ENCODE data around the gene PCGF3. TPM values are rescaled to one million over a fixed set of nuclear protein-coding genes. Genes with fewer than 3 reads are reported as not detected.

PCGF3 gene
- total and polyA plus RNA-seq, 7 experiments from 2014 or later, result 3.8 to 66.8 (median 36.2) TPM

GRCh38 chr4:795726-796119, 90.1 kb downstream of the PCGF3 start:
- intact Hi-C loops (cut with micrococcal nuclease), result no loop called here
- Mint-ChIP-seq H3K4me3 (peak overlapping the region in 4 of 10 donors; percentile 25 to 65 (median 42)), H3K36me3 (peaks cover 0 to 3% (median 0%) of the 10 kb centered on the region in 5 donors), H3K9me3 (no peaks in the 10 kb centered on the region), H3K27me3 (peaks cover 31 to 44% (median 36%) of the 10 kb centered on the region in 5 donors), H3K4me1 (peaks cover 18 to 37% (median 23%) of the 10 kb centered on the region in 7 donors), H3K27ac (no peak overlapping the region)
- CTCF ChIA-PET, result no interaction called here
- POLR2A ChIA-PET, result interaction anchor here (1.2 kb wide), 1 partner anchor 13 kb away, joined by 3 read pairs; no protein-coding TSS in a partner anchor
- ATAC-seq (no peak), DNase-seq (no peak)
- no peak overlapping the region for H3K4me3 ChIP-seq (ENCODE audit: low read length)
- H3K4me1 ChIP-seq (ENCODE audit: control insufficient read depth in 2 of 2, insufficient read depth in 2 of 2, low read length in 2 of 2), result peaks cover 11 to 19% of the 10 kb centered on the region in 2 donors
- H3K36me3 ChIP-seq (ENCODE audit: control insufficient read depth in 2 of 3, insufficient read depth in 3 of 3, low read length in 3 of 3), result no peaks in the 10 kb centered on the region
- no peaks in the 10 kb centered on the region for H3K9me3 ChIP-seq (ENCODE audit: control insufficient read depth in 2 of 3, low read length in 3 of 3)
- no peak overlapping the region for H3K27ac ChIP-seq (ENCODE audit: low read depth, low read length)
- peaks cover 5 to 18% of the 10 kb centered on the region in 2 donors for H3K27me3 ChIP-seq (ENCODE audit: control insufficient read depth in 2 of 2, insufficient read depth in 2 of 2, low read length in 2 of 2)

DNA sequence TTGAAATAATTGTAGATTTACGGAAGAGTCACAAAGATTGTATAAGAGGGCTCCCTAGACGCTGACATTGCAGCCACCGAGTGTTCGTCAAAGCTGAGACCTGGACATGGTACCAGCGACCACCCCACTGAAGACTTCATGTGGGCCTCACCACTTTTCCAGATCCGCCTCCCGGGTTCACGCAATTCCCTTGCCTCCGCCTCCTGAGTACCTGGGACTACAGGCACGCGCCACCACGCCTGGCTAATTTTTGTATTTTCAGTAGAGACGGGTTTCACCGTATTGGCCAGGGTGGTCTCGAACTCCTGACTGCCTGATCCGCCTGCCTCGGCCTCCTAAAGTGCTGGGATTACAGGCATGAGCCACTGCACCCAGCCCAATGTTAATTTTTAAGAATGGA, 90.6 kb downstream of the PCGF3 start:
- H3K27me3 Mint-ChIP-seq, result peaks cover 31 to 42% (median 33%) of the 10 kb centered on the region in 5 donors

GRCh38 chr4:797066-797465, 91.4 kb downstream of the PCGF3 start:
- peaks cover 0 to 4% (median 0%) of the 10 kb centered on the region in 3 experiments for H3K9me3 ChIP-seq (ENCODE audit: control insufficient read depth in 2 of 3, low read length in 3 of 3)
- no peak overlapping the region for H3K27ac ChIP-seq (ENCODE audit: low read depth, low read length)
- no peak for ATAC-seq
- peaks cover 18 to 40% (median 23%) of the 10 kb centered on the region in 7 donors for H3K4me1 Mint-ChIP-seq
- peaks cover 0 to 3% (median 0%) of the 10 kb centered on the region in 5 donors for H3K36me3 Mint-ChIP-seq
- H3K27me3 ChIP-seq (ENCODE audit: control insufficient read depth in 2 of 2, insufficient read depth in 2 of 2, low read length in 2 of 2), result peaks cover 5 to 18% of the 10 kb centered on the region in 2 donors
- H3K36me3 ChIP-seq (ENCODE audit: control insufficient read depth in 2 of 3, insufficient read depth in 3 of 3, low read length in 3 of 3), result no peaks in the 10 kb centered on the region
- ChIA-PET CTCF (no interaction called here), POLR2A (interaction anchor here (0.8 kb wide), 1 partner anchor 26 kb away, joined by 6 read pairs; no protein-coding TSS in a partner anchor)
- peaks cover 11 to 19% of the 10 kb centered on the region in 2 donors for H3K4me1 ChIP-seq (ENCODE audit: control insufficient read depth in 2 of 2, insufficient read depth in 2 of 2, low read length in 2 of 2)
- no peak overlapping the region for H3K4me3 Mint-ChIP-seq
- peaks cover 0 to 9% (median 0%) of the 10 kb centered on the region in 11 donors for H3K9me3 Mint-ChIP-seq
- H3K27ac Mint-ChIP-seq, result no peak overlapping the region
- H3K4me3 ChIP-seq (ENCODE audit: low read length), result no peak overlapping the region
- H3K27me3 Mint-ChIP-seq, result peaks cover 31 to 44% (median 33%) of the 10 kb centered on the region in 5 donors
- no peak for DNase-seq
- intact Hi-C loops (cut with micrococcal nuclease), result no loop called here

More for the DNA sequence above, 90.6 kb downstream of the PCGF3 start:
- peaks cover 0 to 3% (median 0%) of the 10 kb centered on the region in 5 donors for H3K36me3 Mint-ChIP-seq
- Histone ChIP-seq H3K9me3 (ENCODE audit: control insufficient read depth in 2 of 3, low read length in 3 of 3) (no peaks in the 10 kb centered on the region), H3K27me3 (ENCODE audit: control insufficient read depth in 2 of 2, insufficient read depth in 2 of 2, low read length in 2 of 2) (peaks cover 5 to 18% of the 10 kb centered on the region in 2 donors), H3K27ac (ENCODE audit: low read depth, low read length) (no peak overlapping the region), H3K4me1 (ENCODE audit: control insufficient read depth in 2 of 2, insufficient read depth in 2 of 2, low read length in 2 of 2) (peaks cover 11 to 19% of the 10 kb centered on the region in 2 donors), H3K36me3 (ENCODE audit: control insufficient read depth in 2 of 3, insufficient read depth in 3 of 3, low read length in 3 of 3) (no peaks in the 10 kb centered on the region), H3K4me3 (ENCODE audit: low read length) (no peak overlapping the region)
- no peak overlapping the region for H3K27ac Mint-ChIP-seq
- CTCF ChIA-PET, result no interaction called here
- ATAC-seq (no peak), DNase-seq (no peak)
- peaks cover 18 to 37% (median 23%) of the 10 kb centered on the region in 7 donors for H3K4me1 Mint-ChIP-seq
- POLR2A ChIA-PET, result interaction anchor here (0.8 kb wide), 1 partner anchor 27 kb away, joined by 6 read pairs; no protein-coding TSS in a partner anchor
- intact Hi-C loops (cut with micrococcal nuclease), result no loop called here
- H3K9me3 Mint-ChIP-seq, result peaks cover 0 to under 1% (median 0%) of the 10 kb centered on the region in 11 donors
- H3K4me3 Mint-ChIP-seq, result peak overlapping the region in 2 of 10 donors; percentile 44 to 65

GRCh38 chr4:801436-802124, 95.9 kb downstream of the PCGF3 start:
- Histone ChIP-seq H3K36me3 (ENCODE audit: control insufficient read depth in 2 of 3, insufficient read depth in 3 of 3, low read length in 3 of 3) (no peaks in the 10 kb centered on the region), H3K27ac (ENCODE audit: low read depth, low read length) (no peak overlapping the region), H3K27me3 (ENCODE audit: control insufficient read depth in 2 of 2, insufficient read depth in 2 of 2, low read length in 2 of 2) (no peaks in the 10 kb centered on the region), H3K4me1 (ENCODE audit: control insufficient read depth in 2 of 2, insufficient read depth in 2 of 2, low read length in 2 of 2) (peaks cover 0 to 5% of the 10 kb centered on the region in 2 donors), H3K4me3 (ENCODE audit: low read length) (no peak overlapping the region), H3K9me3 (ENCODE audit: control insufficient read depth in 2 of 3, low read length in 3 of 3) (peaks cover 0 to 4% (median 0%) of the 10 kb centered on the region in 3 experiments)
- Mint-ChIP-seq H3K9me3 (peaks cover 0 to 13% (median 4%) of the 10 kb centered on the region in 11 donors), H3K27ac (no peak overlapping the region), H3K4me1 (peaks cover 0 to 22% (median 3%) of the 10 kb centered on the region in 7 donors), H3K4me3 (no peak overlapping the region), H3K27me3 (peaks cover 13 to 28% (median 16%) of the 10 kb centered on the region in 5 donors), H3K36me3 (no peaks in the 10 kb centered on the region)
- POLR2A ChIA-PET, result no interaction called here
- CTCF ChIA-PET, result no interaction called here
- intact Hi-C loops (cut with micrococcal nuclease), result no loop called here
- ATAC-seq (no peak), DNase-seq (no peak)

GRCh38 chr4:803884-804283, 98.3 kb downstream of the PCGF3 start:
- H3K27me3 ChIP-seq (ENCODE audit: control insufficient read depth in 2 of 2, insufficient read depth in 2 of 2, low read length in 2 of 2), result no peaks in the 10 kb centered on the region
- H3K4me3 Mint-ChIP-seq, result no peak overlapping the region
- H3K4me1 Mint-ChIP-seq, result peaks cover 0 to 16% (median 2%) of the 10 kb centered on the region in 7 donors
- H3K4me3 ChIP-seq (ENCODE audit: low read length), result no peak overlapping the region
- H3K4me1 ChIP-seq (ENCODE audit: control insufficient read depth in 2 of 2, insufficient read depth in 2 of 2, low read length in 2 of 2), result peaks cover 0 to 5% of the 10 kb centered on the region in 2 donors
- intact Hi-C loops (cut with micrococcal nuclease), result no loop called here
- peaks cover 0 to 17% (median 4%) of the 10 kb centered on the region in 11 donors for H3K9me3 Mint-ChIP-seq
- H3K36me3 Mint-ChIP-seq, result no peaks in the 10 kb centered on the region
- POLR2A ChIA-PET, result no interaction called here
- CTCF ChIA-PET, result no interaction called here
- no peak overlapping the region for H3K27ac Mint-ChIP-seq
- no peak overlapping the region for H3K27ac ChIP-seq (ENCODE audit: low read depth, low read length)
- H3K27me3 Mint-ChIP-seq, result peaks cover 10 to 26% (median 13%) of the 10 kb centered on the region in 5 donors
- peaks cover 0 to 4% (median 0%) of the 10 kb centered on the region in 3 experiments for H3K9me3 ChIP-seq (ENCODE audit: control insufficient read depth in 2 of 3, low read length in 3 of 3)
- DNase-seq, result no peak
- ATAC-seq, result no peak
- no peaks in the 10 kb centered on the region for H3K36me3 ChIP-seq (ENCODE audit: control insufficient read depth in 2 of 3, insufficient read depth in 3 of 3, low read length in 3 of 3)

DNA sequence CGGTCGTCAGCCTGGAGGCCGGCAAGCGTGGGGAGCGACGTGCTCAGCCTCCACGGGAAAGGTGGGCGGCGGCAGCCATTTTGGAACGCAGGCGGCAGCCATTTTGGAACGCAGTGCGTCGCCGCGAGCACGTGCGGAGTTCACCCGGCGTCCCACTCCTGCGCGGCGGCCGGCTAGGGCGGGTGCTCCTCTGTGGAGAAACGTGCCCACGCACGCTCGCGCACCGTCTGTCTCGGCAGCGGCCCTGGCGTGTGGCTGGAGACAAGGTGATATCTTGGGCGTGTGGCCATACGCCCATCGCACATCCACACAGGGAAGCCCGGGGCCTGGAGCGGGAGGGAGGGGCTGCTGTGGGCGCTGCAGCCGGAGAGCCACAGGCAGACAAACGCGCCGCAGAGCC, 99.2 kb downstream of the PCGF3 start:
- no peak for ATAC-seq
- CTCF ChIA-PET, result no interaction called here
- Histone ChIP-seq H3K27ac (ENCODE audit: low read depth, low read length) (no peak overlapping the region), H3K4me1 (ENCODE audit: control insufficient read depth in 2 of 2, insufficient read depth in 2 of 2, low read length in 2 of 2) (peaks cover 0 to 3% of the 10 kb centered on the region in 2 donors), H3K9me3 (ENCODE audit: control insufficient read depth in 2 of 3, low read length in 3 of 3) (peaks cover 0 to 4% (median 0%) of the 10 kb centered on the region in 3 experiments), H3K36me3 (ENCODE audit: control insufficient read depth in 2 of 3, insufficient read depth in 3 of 3, low read length in 3 of 3) (no peaks in the 10 kb centered on the region), H3K4me3 (ENCODE audit: low read length) (no peak overlapping the region), H3K27me3 (ENCODE audit: control insufficient read depth in 2 of 2, insufficient read depth in 2 of 2, low read length in 2 of 2) (no peaks in the 10 kb centered on the region)
- Mint-ChIP-seq H3K27me3 (peaks cover 10 to 26% (median 13%) of the 10 kb centered on the region in 5 donors), H3K9me3 (peaks cover 0 to 17% (median 4%) of the 10 kb centered on the region in 11 donors), H3K4me3 (no peak overlapping the region), H3K4me1 (peaks cover 0 to 8% (median 0%) of the 10 kb centered on the region in 7 donors), H3K36me3 (no peaks in the 10 kb centered on the region), H3K27ac (no peak overlapping the region)
- intact Hi-C loops (cut with micrococcal nuclease), result no loop called here
- DNase-seq, result no peak
- POLR2A ChIA-PET, result no interaction called here

All from naive thymus-derived CD4-positive, alpha-beta T cell (primary cell).